Measurements from ENCODE around the gene ANKRD36B. TPM values are rescaled to one million over a fixed set of nuclear protein-coding genes. Genes with fewer than 3 reads are reported as not detected.

The ANKRD36B gene
- total RNA-seq, 2 donors from 2014 or later: 36.9 to 57.1 TPM

Other genes with a start within 250 kb of the ANKRD36B start
- gene COX5B, start 56.2 kb upstream of the ANKRD36B start, total RNA-seq: 100 to 1,000 TPM; 202 to 336 TPM
- gene ACTR1B, start 74.2 kb upstream of the ANKRD36B start, total RNA-seq: 10 to 100 TPM; 57.6 to 74.2 TPM
- 10 to 100 TPM; 21.3 to 47.1 TPM for gene C2orf92, start 79.8 kb upstream of the ANKRD36B start, total RNA-seq
- 1 to 10 TPM; 2.1 to 4.0 TPM for gene ZAP70, start 123.7 kb upstream of the ANKRD36B start, total RNA-seq